ENCODE measurements around the gene ITGA11.

Gene ITGA11

GRCh38 chr15:68333775-68334470, 98.0 kb downstream of the ITGA11 start:
- Histone ChIP-seq H3K27me3 (ENCODE audit: insufficient read depth, low read length) (peaks cover 4% of the 10 kb centered on the region; the same call in 1 of the 2 replicates), H3K9ac (ENCODE audit: low read length) (no peak overlapping the region), H3K36me3 (ENCODE audit: insufficient read depth, low read length) (no peaks in the 10 kb centered on the region), H4K20me1 (ENCODE audit: insufficient read depth, low read length) (no peaks in the 10 kb centered on the region), H3K4me2 (ENCODE audit: low read length) (no peak overlapping the region), H3K79me2 (ENCODE audit: insufficient read depth, low read length) (no peaks in the 10 kb centered on the region), H3K27ac (ENCODE audit: low read depth, low read length, poor library complexity, severe bottlenecking) (no peak overlapping the region), H3K9me3 (ENCODE audit: low read length) (no peaks in the 10 kb centered on the region), H2AFZ (ENCODE audit: low read length) (no peak overlapping the region), H3K4me3 (ENCODE audit: low read depth, low read length, poor library complexity, severe bottlenecking) (no peak overlapping the region), H3F3A (ENCODE audit: insufficient read depth, low read length) (no peaks in the 10 kb centered on the region), H3K9me2 (ENCODE audit: low read depth, low read length) (no peaks in the 10 kb centered on the region), H3K4me1 (ENCODE audit: insufficient read depth, low read length, severe bottlenecking) (no peaks in the 10 kb centered on the region)
- TF ChIP-seq EZH2 (IDR thresholded peaks at IDR 0.05; ENCODE audit: borderline replicate concordance, low read length), result no peak
- no peak for TF ChIP-seq CTCF (IDR thresholded peaks at IDR 0.05; ENCODE audit: low read length)

GRCh38 chr15:68332266-68332665, 99.7 kb downstream of the ITGA11 start:
- Histone ChIP-seq H3K4me3 (ENCODE audit: low read depth, low read length, poor library complexity, severe bottlenecking) (no peak overlapping the region), H3K4me2 (ENCODE audit: low read length) (no peak overlapping the region), H3K27ac (ENCODE audit: low read depth, low read length, poor library complexity, severe bottlenecking) (no peak overlapping the region), H4K20me1 (ENCODE audit: insufficient read depth, low read length) (no peaks in the 10 kb centered on the region), H3K27me3 (ENCODE audit: insufficient read depth, low read length) (peaks cover 4% of the 10 kb centered on the region; the same call in 1 of the 2 replicates), H3K9me2 (ENCODE audit: low read depth, low read length) (no peaks in the 10 kb centered on the region), H3K9me3 (ENCODE audit: low read length) (no peaks in the 10 kb centered on the region), H3K79me2 (ENCODE audit: insufficient read depth, low read length) (no peaks in the 10 kb centered on the region), H3K4me1 (ENCODE audit: insufficient read depth, low read length, severe bottlenecking) (no peaks in the 10 kb centered on the region), H3K9ac (ENCODE audit: low read length) (no peak overlapping the region), H2AFZ (ENCODE audit: low read length) (no peak overlapping the region), H3K36me3 (ENCODE audit: insufficient read depth, low read length) (no peaks in the 10 kb centered on the region), H3F3A (ENCODE audit: insufficient read depth, low read length) (no peaks in the 10 kb centered on the region)
- no peak for TF ChIP-seq EZH2 (IDR thresholded peaks at IDR 0.05; ENCODE audit: borderline replicate concordance, low read length)

GRCh38 chr15:68330901-68331300, 101.1 kb downstream of the ITGA11 start:
- no peak overlapping the region for H3K9ac ChIP-seq (ENCODE audit: low read length)
- no peaks in the 10 kb centered on the region for H3F3A ChIP-seq (ENCODE audit: insufficient read depth, low read length)
- H3K9me3 ChIP-seq (ENCODE audit: low read length), result no peaks in the 10 kb centered on the region
- H3K4me2 ChIP-seq (ENCODE audit: low read length), result no peak overlapping the region
- no peaks in the 10 kb centered on the region for H4K20me1 ChIP-seq (ENCODE audit: insufficient read depth, low read length)
- H3K36me3 ChIP-seq (ENCODE audit: insufficient read depth, low read length), result no peaks in the 10 kb centered on the region
- no peak overlapping the region for H2AFZ ChIP-seq (ENCODE audit: low read length)
- H3K27ac ChIP-seq (ENCODE audit: low read depth, low read length, poor library complexity, severe bottlenecking), result no peak overlapping the region
- no peak overlapping the region for H3K4me3 ChIP-seq (ENCODE audit: low read depth, low read length, poor library complexity, severe bottlenecking)
- peaks cover 4% of the 10 kb centered on the region; the same call in 1 of the 2 replicates for H3K27me3 ChIP-seq (ENCODE audit: insufficient read depth, low read length)
- no peaks in the 10 kb centered on the region for H3K4me1 ChIP-seq (ENCODE audit: insufficient read depth, low read length, severe bottlenecking)
- no peaks in the 10 kb centered on the region for H3K79me2 ChIP-seq (ENCODE audit: insufficient read depth, low read length)
- TF ChIP-seq EZH2 (IDR thresholded peaks at IDR 0.05; ENCODE audit: borderline replicate concordance, low read length), result no peak
- TF ChIP-seq CTCF (IDR thresholded peaks at IDR 0.05; ENCODE audit: low read length), result no peak
- H3K9me2 ChIP-seq (ENCODE audit: low read depth, low read length), result no peaks in the 10 kb centered on the region

GRCh38 chr15:68330416-68330815, 101.5 kb downstream of the ITGA11 start:
- Histone ChIP-seq H3K9me3 (ENCODE audit: low read length) (no peaks in the 10 kb centered on the region), H4K20me1 (ENCODE audit: insufficient read depth, low read length) (no peaks in the 10 kb centered on the region), H3K9me2 (ENCODE audit: low read depth, low read length) (no peaks in the 10 kb centered on the region), H3K27ac (ENCODE audit: low read depth, low read length, poor library complexity, severe bottlenecking) (no peak overlapping the region), H3K36me3 (ENCODE audit: insufficient read depth, low read length) (no peaks in the 10 kb centered on the region), H3F3A (ENCODE audit: insufficient read depth, low read length) (no peaks in the 10 kb centered on the region), H3K4me1 (ENCODE audit: insufficient read depth, low read length, severe bottlenecking) (no peaks in the 10 kb centered on the region), H3K4me3 (ENCODE audit: low read depth, low read length, poor library complexity, severe bottlenecking) (no peak overlapping the region), H3K79me2 (ENCODE audit: insufficient read depth, low read length) (no peaks in the 10 kb centered on the region), H2AFZ (ENCODE audit: low read length) (no peak overlapping the region), H3K9ac (ENCODE audit: low read length) (no peak overlapping the region), H3K4me2 (ENCODE audit: low read length) (no peak overlapping the region), H3K27me3 (ENCODE audit: insufficient read depth, low read length) (peaks cover 5% of the 10 kb centered on the region; the same call in 1 of the 2 replicates)
- no peak for TF ChIP-seq CTCF (IDR thresholded peaks at IDR 0.05; ENCODE audit: low read length)
- no peak for TF ChIP-seq EZH2 (IDR thresholded peaks at IDR 0.05; ENCODE audit: borderline replicate concordance, low read length)

All from OCI-LY1 (cell line).